Activated naive CD4-positive, alpha-beta T cell treated with anti-CD3 and anti-CD28 coated beads, Interleukin-2, amount 10 ng/mL, durations not matched to agents 5 hours and 36 hours (primary cell): ENCODE data around the gene MCCD1. TPM values are rescaled to one million over a fixed set of nuclear protein-coding genes. Genes with fewer than 3 reads are reported as not detected.

Source experiments
- total RNA-seq, 2 experiments: library from RNA; stranded (reverse); gene quantifications; one replicate each; pipeline ENCODE4 v1.2.3, GENCODE V29; 2021

MCCD1 gene
- total RNA-seq: not detected

DNA sequence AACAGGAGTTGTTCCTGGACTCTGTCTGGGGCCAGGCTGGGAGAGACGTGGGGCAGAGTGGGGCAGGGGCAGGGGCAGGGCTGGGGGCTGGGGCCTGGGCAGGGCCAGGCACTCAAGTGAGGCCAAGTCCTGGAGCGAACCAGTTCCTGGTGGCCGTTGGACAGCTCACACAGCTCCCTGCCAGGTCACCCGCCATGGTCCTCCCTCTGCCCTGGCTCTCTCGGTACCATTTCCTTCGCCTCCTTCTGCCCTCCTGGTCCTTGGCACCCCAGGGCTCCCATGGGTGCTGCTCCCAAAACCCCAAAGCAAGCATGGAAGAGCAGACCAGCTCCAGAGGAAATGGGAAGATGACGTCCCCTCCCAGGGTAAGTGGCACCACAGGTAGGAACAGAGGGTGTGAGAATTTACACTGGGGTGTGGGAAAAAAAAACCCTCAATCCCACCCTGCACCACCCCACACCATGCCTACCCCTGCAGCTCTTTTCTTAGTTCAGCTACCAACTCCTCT, at the start of gene MCCD1:
TSS of gene MCCD1 (plus strand) at position 142 of the 508 bp plus-strand sequence. CDS start at position 195, 53 bp downstream.

DNA sequence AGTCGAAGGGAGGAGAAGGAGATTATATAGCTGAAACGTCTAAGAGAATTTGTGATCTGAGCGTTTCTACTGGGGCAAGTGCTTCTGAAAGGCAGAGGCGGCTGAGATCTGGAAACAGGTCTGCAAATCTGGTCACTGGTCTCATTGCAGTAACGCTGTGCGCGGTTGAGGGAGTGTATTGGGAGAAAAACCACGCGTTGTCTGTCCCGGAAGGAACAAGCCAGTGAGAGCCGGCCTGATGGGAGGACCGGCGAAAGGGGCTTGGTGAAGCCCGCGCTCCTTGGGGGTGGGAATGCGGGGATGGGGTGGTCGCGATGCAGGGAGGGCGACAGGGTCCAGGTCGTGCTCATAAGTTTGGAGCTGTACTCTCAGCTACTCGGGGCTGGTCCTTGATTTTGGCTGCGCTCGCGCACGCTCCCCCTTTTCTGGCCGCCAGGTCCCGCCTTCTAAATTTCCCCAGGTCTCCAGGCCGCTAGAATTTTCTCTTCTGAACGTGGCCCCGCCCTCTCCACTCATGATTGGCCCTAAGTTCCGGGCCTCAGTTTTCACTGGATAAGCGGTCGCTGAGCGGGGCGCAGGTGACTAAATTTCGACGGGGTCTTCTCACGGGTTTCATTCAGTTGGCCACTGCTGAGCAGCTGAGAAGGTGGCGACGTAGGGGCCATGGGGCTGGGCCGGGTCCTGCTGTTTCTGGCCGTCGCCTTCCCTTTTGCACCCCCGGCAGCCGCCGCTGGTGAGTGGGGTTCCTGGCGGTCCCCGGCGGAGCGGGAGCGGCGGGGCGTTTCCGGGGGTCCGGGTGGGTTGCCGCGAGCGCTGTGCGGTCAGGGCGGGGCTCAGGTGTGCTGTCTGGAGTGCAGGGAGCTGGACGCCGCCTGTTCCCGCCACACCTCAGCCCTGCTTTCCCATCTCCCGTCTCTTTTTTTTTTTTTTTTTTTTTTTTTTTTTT, 31.0 kb upstream of the MCCD1 start, which contains the start of gene MICB:
TSS of gene MICB (plus strand) at position 615 of the 946 bp plus-strand sequence. CDS start at position 664, 49 bp downstream.

GRCh38 chr6:31541658-31542521, 13.1 kb downstream of the MCCD1 start, which contains the start of gene DDX39B:
Gene DDX39B, minus strand, starts transcription at chr6:31542003. Its CDS starts 1,471 bp downstream, at chr6:31540532.

GRCh38 chr6:31546339-31546957, 17.7 kb downstream of the MCCD1 start, which contains the start of gene ATP6V1G2:
Gene ATP6V1G2, minus strand, starts transcription at chr6:31546608. Its CDS starts 49 bp downstream, at chr6:31546559.

DNA sequence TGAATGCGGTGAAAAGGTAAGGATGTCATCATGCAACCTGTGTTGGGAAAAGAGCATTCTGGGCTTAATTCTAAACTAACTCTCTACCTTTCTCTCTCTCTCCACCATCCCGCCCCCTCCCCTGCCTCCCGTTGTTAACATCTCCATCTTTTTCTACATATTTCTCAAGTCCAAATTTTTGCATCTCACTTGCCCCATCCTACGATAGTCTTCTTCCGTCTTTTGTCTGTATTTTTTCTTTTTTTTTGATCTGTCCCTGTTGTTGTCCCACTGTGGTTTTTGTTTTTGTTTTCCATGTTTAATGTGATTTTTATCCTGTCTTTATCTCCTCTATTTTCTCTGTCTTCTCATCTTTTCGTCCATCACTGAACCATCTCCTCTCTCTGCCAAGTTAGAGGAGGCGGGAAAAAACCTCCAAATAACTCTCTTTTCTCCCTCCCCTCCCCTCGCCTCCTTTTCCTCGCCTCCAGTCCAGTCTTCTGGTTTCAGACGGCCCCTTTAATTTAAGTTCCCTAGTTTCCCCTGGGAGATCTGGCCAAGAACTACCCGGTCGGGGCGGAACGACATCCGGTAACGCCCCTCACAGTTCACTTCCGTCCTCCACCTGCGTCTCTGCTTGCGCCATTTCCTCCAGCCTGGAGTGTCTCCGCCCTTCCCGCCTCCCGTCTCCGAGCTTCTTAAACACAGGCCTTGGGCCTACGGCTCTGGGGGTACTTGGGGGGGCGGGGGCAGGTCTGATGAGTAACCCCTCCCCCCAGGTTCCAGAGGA, 18.4 kb downstream of the MCCD1 start, which contains the start of gene NFKBIL1:
TSS of gene NFKBIL1 (plus strand) at position 651 of the 769 bp plus-strand sequence. CDS start at position 738, 87 bp downstream.

GRCh38 chr6:31572041-31572911, 43.5 kb downstream of the MCCD1 start, which contains the start of gene LTA:
Gene LTA, plus strand, starts transcription at chr6:31572289. Its CDS starts 454 bp downstream, at chr6:31572743.

GRCh38 chr6:31575335-31575901, 46.7 kb downstream of the MCCD1 start, which contains the start of gene TNF:
Gene TNF, plus strand, starts transcription at chr6:31575565. Its CDS starts 177 bp downstream, at chr6:31575742.

Other genes with a start within 250 kb of the MCCD1 start
- gene HLA-B, start 171.8 kb upstream of the MCCD1 start, total RNA-seq: 1,000 to 10,000 TPM; 4,256 to 4,376 TPM
- gene MICA, start 125.4 kb upstream of the MCCD1 start, total RNA-seq: 10 to 100 TPM in 1 of 2 experiments, 1 to 10 TPM in 1; 8.9 to 10.4 TPM
- 10 to 100 TPM; 37.8 to 38.1 TPM for gene MICB, start 30.8 kb upstream of the MCCD1 start, total RNA-seq
- gene DDX39B, start 13.0 kb downstream of the MCCD1 start, total RNA-seq: 100 to 1,000 TPM; 423 to 444 TPM
- gene ATP6V1G2, start 17.6 kb downstream of the MCCD1 start, total RNA-seq: 1 to 10 TPM; 3.5 to 4.2 TPM
- 10 to 100 TPM; 12.9 to 15.8 TPM for gene NFKBIL1, start 18.6 kb downstream of the MCCD1 start, total RNA-seq
- 10 to 100 TPM; 29.6 TPM for gene LTA, start 43.3 kb downstream of the MCCD1 start, total RNA-seq
- 10 to 100 TPM; 51.3 to 53.4 TPM for gene TNF, start 46.6 kb downstream of the MCCD1 start, total RNA-seq
- 1,000 to 10,000 TPM; 1,438 to 1,452 TPM for gene LTB, start 53.5 kb downstream of the MCCD1 start, total RNA-seq
- gene LST1, start 57.3 kb downstream of the MCCD1 start, total RNA-seq: 10 to 100 TPM; 67.8 to 71.0 TPM
- 10 to 100 TPM; 27.6 to 28.8 TPM for gene NCR3, start 64.0 kb downstream of the MCCD1 start, total RNA-seq
- 10 to 100 TPM; 45.4 to 46.1 TPM for gene AIF1, start 86.3 kb downstream of the MCCD1 start, total RNA-seq
- 100 to 1,000 TPM; 210 to 211 TPM for gene PRRC2A, start 91.8 kb downstream of the MCCD1 start, total RNA-seq
- gene BAG6, start 123.7 kb downstream of the MCCD1 start, total RNA-seq: 100 to 1,000 TPM; 278 to 280 TPM
- 1 to 10 TPM; 3.8 to 3.9 TPM for gene APOM, start 126.9 kb downstream of the MCCD1 start, total RNA-seq
- gene C6orf47, start 131.8 kb downstream of the MCCD1 start, total RNA-seq: 10 to 100 TPM; 23.6 to 24.2 TPM
- 10 to 100 TPM; 26.4 to 29.1 TPM for gene GPANK1, start 136.0 kb downstream of the MCCD1 start, total RNA-seq
- gene CSNK2B, start 137.1 kb downstream of the MCCD1 start, total RNA-seq: 100 to 1,000 TPM; 181 to 195 TPM
- 10 to 100 TPM; 20.3 to 23.5 TPM for gene LY6G5B, start 141.0 kb downstream of the MCCD1 start, total RNA-seq
- 1 to 10 TPM; 1.8 to 2.2 TPM for gene LY6G5C, start 152.1 kb downstream of the MCCD1 start, total RNA-seq
- gene ABHD16A, start 174.4 kb downstream of the MCCD1 start, total RNA-seq: 10 to 100 TPM; 50.4 to 54.9 TPM
- not detected for gene LY6G6F, start 177.9 kb downstream of the MCCD1 start, total RNA-seq
- not detected for gene LY6G6D, start 186.4 kb downstream of the MCCD1 start, total RNA-seq
- not detected for gene LY6G6C, start 192.8 kb downstream of the MCCD1 start, total RNA-seq
- gene MPIG6B, start 194.4 kb downstream of the MCCD1 start, total RNA-seq: under 1 TPM; 0.22 to 0.43 TPM
- gene DDAH2, start 200.3 kb downstream of the MCCD1 start, total RNA-seq: 10 to 100 TPM; 18.1 to 18.9 TPM
- 100 to 1,000 TPM; 534 to 538 TPM for gene CLIC1, start 207.6 kb downstream of the MCCD1 start, total RNA-seq
- 10 to 100 TPM; 47.4 to 47.7 TPM for gene MSH5, start 211.0 kb downstream of the MCCD1 start, total RNA-seq
- gene SAPCD1, start 233.7 kb downstream of the MCCD1 start, total RNA-seq: 10 to 100 TPM; 11.3 to 12.0 TPM
- gene VWA7, start 248.4 kb downstream of the MCCD1 start, total RNA-seq: 1 to 10 TPM; 3.8 to 3.9 TPM